ENCODE data around the gene SURF4. TPM values are rescaled to one million over a fixed set of nuclear protein-coding genes. Genes with fewer than 3 reads are reported as not detected.

Gene SURF4
- polyA plus RNA-seq, 3 donors, result 61.4 to 175 (median 157) TPM

DNA sequence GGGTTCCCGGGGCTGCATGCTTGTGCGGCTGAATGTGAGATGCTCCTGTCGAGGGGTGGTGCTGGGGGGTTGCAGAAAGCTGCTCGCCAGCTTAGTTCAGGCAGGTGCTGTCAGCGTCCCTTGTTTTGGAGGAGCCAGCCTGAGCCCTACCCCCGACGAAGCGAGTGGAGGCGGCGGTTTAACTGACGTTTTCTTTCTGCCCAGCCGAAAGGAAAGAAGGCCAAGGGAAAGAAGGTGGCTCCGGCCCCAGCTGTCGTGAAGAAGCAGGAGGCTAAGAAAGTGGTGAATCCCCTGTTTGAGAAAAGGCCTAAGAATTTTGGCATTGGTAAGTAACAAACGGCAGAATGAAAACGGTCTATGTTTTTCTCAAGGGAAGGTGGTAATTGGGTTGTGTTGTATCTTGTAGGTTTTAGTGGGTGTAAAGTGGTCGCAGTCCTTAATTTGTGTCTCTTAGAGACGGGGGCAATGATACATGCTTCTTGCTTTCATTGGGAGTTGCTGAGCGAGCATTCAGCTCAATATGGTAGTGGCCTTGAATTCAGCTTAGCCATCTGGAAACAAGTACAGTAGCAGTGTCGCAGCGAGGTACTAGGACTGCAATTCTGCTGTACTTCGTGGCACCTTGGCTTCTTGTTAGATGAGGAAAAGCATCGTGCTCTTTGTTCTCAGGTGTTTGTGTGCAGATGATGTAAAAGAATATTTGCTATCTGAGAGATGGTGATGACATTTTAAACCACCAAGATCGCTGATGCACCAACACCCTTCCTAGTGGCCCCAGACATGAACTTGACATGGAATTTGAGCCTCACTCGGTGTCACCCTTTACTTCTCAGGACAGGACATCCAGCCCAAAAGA, 26.9 kb downstream of the SURF4 start:
- Mint-ChIP-seq H3K4me3 (peak overlapping the region; percentile 92 to 96), H3K27ac (peak overlapping the region; percentile 90 to 96 (median 95)), H3K9me3 (peaks cover 0 to 6% (median 0%) of the 10 kb centered on the region in 7 donors), H3K27me3 (ENCODE audit: low read depth in 3 of 3) (peaks cover 0 to 2% (median 0%) of the 10 kb centered on the region in 3 donors), H3K4me1 (peaks cover 32% of the 10 kb centered on the region), H3K36me3 (peaks cover 68 to 75% of the 10 kb centered on the region in 2 donors)
- peaks cover 22 to 30% of the 10 kb centered on the region in 2 donors for H3K4me1 ChIP-seq (ENCODE audit: control insufficient read depth in 1 of 2, insufficient read depth in 2 of 2, low read length in 2 of 2)
- 18% methylated on average over 17 of the region's 25 CpGs for WGBS (ENCODE audit: insufficient coverage)
- H3K4me3 ChIP-seq (replicated peaks in 1 of 3; ENCODE audit: low read depth in 2 of 3, low read length in 3 of 3), result peak overlapping the region; percentile 92 to 100 (median 96)
- TF ChIP-seq, protein P1, sequence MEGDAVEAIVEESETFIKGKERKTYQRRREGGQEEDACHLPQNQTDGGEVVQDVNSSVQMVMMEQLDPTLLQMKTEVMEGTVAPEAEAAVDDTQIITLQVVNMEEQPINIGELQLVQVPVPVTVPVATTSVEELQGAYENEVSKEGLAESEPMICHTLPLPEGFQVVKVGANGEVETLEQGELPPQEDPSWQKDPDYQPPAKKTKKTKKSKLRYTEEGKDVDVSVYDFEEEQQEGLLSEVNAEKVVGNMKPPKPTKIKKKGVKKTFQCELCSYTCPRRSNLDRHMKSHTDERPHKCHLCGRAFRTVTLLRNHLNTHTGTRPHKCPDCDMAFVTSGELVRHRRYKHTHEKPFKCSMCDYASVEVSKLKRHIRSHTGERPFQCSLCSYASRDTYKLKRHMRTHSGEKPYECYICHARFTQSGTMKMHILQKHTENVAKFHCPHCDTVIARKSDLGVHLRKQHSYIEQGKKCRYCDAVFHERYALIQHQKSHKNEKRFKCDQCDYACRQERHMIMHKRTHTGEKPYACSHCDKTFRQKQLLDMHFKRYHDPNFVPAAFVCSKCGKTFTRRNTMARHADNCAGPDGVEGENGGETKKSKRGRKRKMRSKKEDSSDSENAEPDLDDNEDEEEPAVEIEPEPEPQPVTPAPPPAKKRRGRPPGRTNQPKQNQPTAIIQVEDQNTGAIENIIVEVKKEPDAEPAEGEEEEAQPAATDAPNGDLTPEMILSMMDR (IDR thresholded peaks at IDR 0.05), result no peak
- H3K9ac ChIP-seq (ENCODE audit: insufficient read depth, low read length, poor library complexity, severe bottlenecking), result peak overlapping the region; percentile 99
- peaks cover 42% of the 10 kb centered on the region for H3K79me2 ChIP-seq (ENCODE audit: insufficient read depth, low read length)
- peaks cover 74 to 76% of the 10 kb centered on the region in 2 donors for H3K36me3 ChIP-seq (replicated peaks in 1 of 2; ENCODE audit: control insufficient read depth in 1 of 2, insufficient read depth in 2 of 2, low read length in 2 of 2)
- H4K20me1 ChIP-seq (ENCODE audit: insufficient read depth, low read length), result peaks cover 68% of the 10 kb centered on the region
- intact Hi-C loops (cut with micrococcal nuclease), result loop anchor here in 1 of 2 donors (1.0 kb wide), 1 partner anchor 27 kb away; the partner anchor contains the start of genes STKLD1 and SURF4
- peak overlapping the region; percentile 97 for H3K4me2 ChIP-seq (replicated peaks; ENCODE audit: extremely low read depth, low read length, poor library complexity, severe bottlenecking)
- no peaks in the 10 kb centered on the region for H3K27me3 ChIP-seq (ENCODE audit: control insufficient read depth in 2 of 2, insufficient read depth in 2 of 2, low read length in 2 of 2)
- peak overlapping the region; percentile 87 to 98 for H3K27ac ChIP-seq (ENCODE audit: low read depth in 1 of 2, low read length in 2 of 2)
- H3K9me3 ChIP-seq (replicated peaks in 1 of 2; ENCODE audit: control insufficient read depth in 1 of 2, insufficient read depth in 1 of 2, low read length in 2 of 2), result no peaks in the 10 kb centered on the region
- H2AFZ ChIP-seq (ENCODE audit: insufficient read depth, low read depth, low read length, poor library complexity, severe bottlenecking), result peak overlapping the region; percentile 99
- no peak for DNase-seq

- intact Hi-C loops (cut with micrococcal nuclease), result loop anchor here in 1 of 2 donors (1.0 kb wide), 1 partner anchor 28 kb away; the partner anchor contains the start of genes STKLD1 and SURF4
- Histone ChIP-seq H3K4me3 (replicated peaks in 1 of 3; ENCODE audit: low read depth in 2 of 3, low read length in 3 of 3) (peak within 1 kb of the TSS; percentile 92 to 100 (median 96)), H2AFZ (ENCODE audit: insufficient read depth, low read depth, low read length, poor library complexity, severe bottlenecking) (peak within 1 kb of the TSS; percentile 99), H3K36me3 (replicated peaks in 1 of 2; ENCODE audit: control insufficient read depth in 1 of 2, insufficient read depth in 2 of 2, low read length in 2 of 2) (peaks cover 74 to 76% of the 10 kb centered on the region in 2 donors), H3K79me2 (ENCODE audit: insufficient read depth, low read length) (peaks cover 42% of the 10 kb centered on the region), H4K20me1 (ENCODE audit: insufficient read depth, low read length) (peaks cover 60% of the 10 kb centered on the region), H3K9ac (ENCODE audit: insufficient read depth, low read length, poor library complexity, severe bottlenecking) (peak within 1 kb of the TSS; percentile 99), H3K27ac (ENCODE audit: low read depth in 1 of 2, low read length in 2 of 2) (peak within 1 kb of the TSS; percentile 87 to 98), H3K9me3 (replicated peaks in 1 of 2; ENCODE audit: control insufficient read depth in 1 of 2, insufficient read depth in 1 of 2, low read length in 2 of 2) (no peaks in the 10 kb centered on the region), H3K27me3 (ENCODE audit: control insufficient read depth in 2 of 2, insufficient read depth in 2 of 2, low read length in 2 of 2) (no peaks in the 10 kb centered on the region), H3K4me1 (ENCODE audit: control insufficient read depth in 1 of 2, insufficient read depth in 2 of 2, low read length in 2 of 2) (peaks cover 22 to 30% of the 10 kb centered on the region in 2 donors), H3K4me2 (replicated peaks; ENCODE audit: extremely low read depth, low read length, poor library complexity, severe bottlenecking) (peak within 1 kb of the TSS; percentile 97)
- peak within 1 kb of the TSS; percentile 92 to 96 for H3K4me3 Mint-ChIP-seq
- H3K9me3 Mint-ChIP-seq, result peaks cover 0 to 6% (median 0%) of the 10 kb centered on the region in 7 donors
- H3K36me3 Mint-ChIP-seq, result peaks cover 70 to 75% of the 10 kb centered on the region in 2 donors
- peak within 1 kb of the TSS; percentile 90 to 96 (median 95) for H3K27ac Mint-ChIP-seq
- TF ChIP-seq, protein P1 (IDR thresholded peaks at IDR 0.05), result no peak
- H3K4me1 Mint-ChIP-seq, result peaks cover 30% of the 10 kb centered on the region
- H3K27me3 Mint-ChIP-seq (ENCODE audit: low read depth in 3 of 3), result peaks cover 0 to under 1% (median 0%) of the 10 kb centered on the region in 3 donors
- WGBS (ENCODE audit: insufficient coverage), result 0% methylated on average over 57 of the region's 64 CpGs
- peak; percentile 91 to 93 (median 91) for DNase-seq
Observed at GRCh38 chr9:133347985-133348717, 27.7 kb downstream of the SURF4 start, which contains the start of the genes MED22 and RPL7A. Gene MED22, minus strand, starts transcription at chr9:133348131. Its CDS starts 1,469 bp downstream, at chr9:133346662. Gene RPL7A, plus strand, starts transcription at chr9:133348218. Its CDS starts 26 bp downstream, at chr9:133348244.

Data from CD14-positive monocyte (primary cell).